ENCODE measurements around the gene BCHE.

The BCHE gene

GRCh38 chr3:165749241-165749640 is 88.0 kb downstream of the BCHE start:
- POLR2A ChIA-PET: no interaction called here
- TF ChIP-seq KLF8 (tag by site-specific recombination; IDR thresholded peaks at IDR 0.05) (no peak), ZNF354C (tag by site-specific recombination; IDR thresholded peaks at IDR 0.05; ENCODE audit: borderline replicate concordance, low read depth) (no peak), ZNF280D (tag by site-specific recombination; IDR thresholded peaks at IDR 0.05) (no peak), ZNF621 (tag by site-specific recombination; IDR thresholded peaks at IDR 0.05) (no peak), BCL11A (tag by site-specific recombination; IDR thresholded peaks at IDR 0.05; ENCODE audit: low read depth) (no peak)
- no peaks in the 10 kb centered on the region for H3K36me3 ChIP-seq (ENCODE audit: control insufficient read depth in 2 of 2, insufficient read depth in 1 of 2, low read length in 2 of 2)
- H3K4me3 ChIP-seq (ENCODE audit: low read depth, low read length): no peak overlapping the region
- H3K27ac ChIP-seq (ENCODE audit: extremely low read depth, low read depth, low read length): no peak overlapping the region
- CTCF ChIA-PET: interaction anchor here (0.6 kb wide), 1 partner anchor 15 kb away, joined by 5 read pairs; no protein-coding TSS in a partner anchor
- H3K4me1 ChIP-seq (ENCODE audit: control insufficient read depth, insufficient read depth, low read length): no peaks in the 10 kb centered on the region
- no peaks in the 10 kb centered on the region for H3K9me3 ChIP-seq (ENCODE audit: control insufficient read depth, insufficient read depth, low read depth, low read length)

- no peak overlapping the region for H3K4me3 ChIP-seq (ENCODE audit: low read depth, low read length)
- H3K36me3 ChIP-seq (ENCODE audit: control insufficient read depth in 2 of 2, insufficient read depth in 1 of 2, low read length in 2 of 2): no peaks in the 10 kb centered on the region
- no peaks in the 10 kb centered on the region for H3K9me3 ChIP-seq (ENCODE audit: control insufficient read depth, insufficient read depth, low read depth, low read length)
- TF ChIP-seq FEZF1 (tag by site-specific recombination; IDR thresholded peaks at IDR 0.05) (no peak), ZNF621 (tag by site-specific recombination; IDR thresholded peaks at IDR 0.05) (no peak), ZNF521 (tag by site-specific recombination; IDR thresholded peaks at IDR 0.05) (no peak), ZNF660 (tag by site-specific recombination; IDR thresholded peaks at IDR 0.05) (no peak), KLF10 (tag by site-specific recombination; IDR thresholded peaks at IDR 0.05) (no peak), ZEB2 (tag by site-specific recombination; IDR thresholded peaks at IDR 0.05) (no peak), ZNF214 (tag by site-specific recombination; IDR thresholded peaks at IDR 0.05; ENCODE audit: borderline replicate concordance) (no peak), RBAK (tag by site-specific recombination; IDR thresholded peaks at IDR 0.05) (no peak)
- H3K27ac ChIP-seq (ENCODE audit: extremely low read depth, low read depth, low read length): no peak overlapping the region
- H3K4me1 ChIP-seq (ENCODE audit: control insufficient read depth, insufficient read depth, low read length): no peaks in the 10 kb centered on the region
- POLR2A ChIA-PET: no interaction called here
- CTCF ChIA-PET: no interaction called here
These were observed 89.1 kb downstream of the BCHE start for GRCh38 chr3:165748094-165748493.

- POLR2A ChIA-PET: no interaction called here
- CTCF ChIA-PET: no interaction called here
- Histone ChIP-seq H3K9me3 (ENCODE audit: control insufficient read depth, insufficient read depth, low read depth, low read length) (no peaks in the 10 kb centered on the region), H3K4me3 (ENCODE audit: low read depth, low read length) (no peak overlapping the region), H3K36me3 (ENCODE audit: control insufficient read depth in 2 of 2, insufficient read depth in 1 of 2, low read length in 2 of 2) (no peaks in the 10 kb centered on the region), H3K27ac (ENCODE audit: extremely low read depth, low read depth, low read length) (no peak overlapping the region), H3K4me1 (ENCODE audit: control insufficient read depth, insufficient read depth, low read length) (no peaks in the 10 kb centered on the region)
- TF ChIP-seq ZNF843 (tag by site-specific recombination; IDR thresholded peaks at IDR 0.05) (no peak), ZNF768 (tag by site-specific recombination; IDR thresholded peaks at IDR 0.05) (no peak), ZFP69B (tag by site-specific recombination; IDR thresholded peaks at IDR 0.05) (no peak), ZNF48 (tag by site-specific recombination; IDR thresholded peaks at IDR 0.05) (no peak), ZBTB26 (tag by site-specific recombination; optimal IDR thresholded peaks at IDR 0.05) (no peak), KLF16 (tag by site-specific recombination; IDR thresholded peaks at IDR 0.05) (no peak), ZNF404 (tag by site-specific recombination; IDR thresholded peaks at IDR 0.05) (no peak), KLF7 (tag by site-specific recombination; IDR thresholded peaks at IDR 0.05; ENCODE audit: borderline replicate concordance) (no peak), ZBTB20 (tag by site-specific recombination; IDR thresholded peaks at IDR 0.05) (no peak), ZSCAN5A (tag by site-specific recombination; IDR thresholded peaks at IDR 0.05) (no peak), PRDM4 (tag by site-specific recombination; IDR thresholded peaks at IDR 0.05) (no peak), ZSCAN4 (tag by site-specific recombination; IDR thresholded peaks at IDR 0.05) (no peak), ZNF341 (tag by site-specific recombination; IDR thresholded peaks at IDR 0.05; ENCODE audit: low read depth) (no peak)
These were observed 90.3 kb downstream of the BCHE start for GRCh38 chr3:165746874-165747273.
